ENCODE data around the gene ATRNL1.

DNA sequence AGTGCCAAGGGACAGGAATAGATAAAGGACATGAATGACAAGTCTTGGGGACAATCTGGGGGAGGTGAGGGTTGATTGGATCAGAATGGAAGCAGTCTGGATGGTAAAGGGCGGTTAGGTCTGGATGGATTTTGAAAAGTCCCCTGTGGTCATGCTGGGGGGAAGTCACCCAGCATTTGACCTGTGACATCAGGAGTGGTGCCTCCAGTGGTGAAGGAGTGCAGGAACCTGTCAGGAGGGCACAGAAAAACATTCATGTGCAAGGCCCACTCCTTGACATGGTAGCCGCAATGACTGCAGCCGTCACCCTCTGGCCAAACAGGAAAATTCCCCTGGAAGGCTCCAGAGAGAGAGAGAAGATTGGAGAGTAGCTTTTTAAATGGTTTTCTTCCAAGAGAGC, 875.1 kb downstream of the ATRNL1 start:
- TF ChIP-seq, protein P1, sequence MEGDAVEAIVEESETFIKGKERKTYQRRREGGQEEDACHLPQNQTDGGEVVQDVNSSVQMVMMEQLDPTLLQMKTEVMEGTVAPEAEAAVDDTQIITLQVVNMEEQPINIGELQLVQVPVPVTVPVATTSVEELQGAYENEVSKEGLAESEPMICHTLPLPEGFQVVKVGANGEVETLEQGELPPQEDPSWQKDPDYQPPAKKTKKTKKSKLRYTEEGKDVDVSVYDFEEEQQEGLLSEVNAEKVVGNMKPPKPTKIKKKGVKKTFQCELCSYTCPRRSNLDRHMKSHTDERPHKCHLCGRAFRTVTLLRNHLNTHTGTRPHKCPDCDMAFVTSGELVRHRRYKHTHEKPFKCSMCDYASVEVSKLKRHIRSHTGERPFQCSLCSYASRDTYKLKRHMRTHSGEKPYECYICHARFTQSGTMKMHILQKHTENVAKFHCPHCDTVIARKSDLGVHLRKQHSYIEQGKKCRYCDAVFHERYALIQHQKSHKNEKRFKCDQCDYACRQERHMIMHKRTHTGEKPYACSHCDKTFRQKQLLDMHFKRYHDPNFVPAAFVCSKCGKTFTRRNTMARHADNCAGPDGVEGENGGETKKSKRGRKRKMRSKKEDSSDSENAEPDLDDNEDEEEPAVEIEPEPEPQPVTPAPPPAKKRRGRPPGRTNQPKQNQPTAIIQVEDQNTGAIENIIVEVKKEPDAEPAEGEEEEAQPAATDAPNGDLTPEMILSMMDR (IDR thresholded peaks at IDR 0.05; ENCODE audit: low read depth, low read length, missing input control) = no peak
- TF ChIP-seq RAD21 (IDR thresholded peaks at IDR 0.05) = no peak
- TF ChIP-seq GABPA (IDR thresholded peaks at IDR 0.05 in 1 of 2, conservative IDR thresholded peaks at IDR 0.05 in 1 of 2) = no peak
- TF ChIP-seq, protein P2, sequence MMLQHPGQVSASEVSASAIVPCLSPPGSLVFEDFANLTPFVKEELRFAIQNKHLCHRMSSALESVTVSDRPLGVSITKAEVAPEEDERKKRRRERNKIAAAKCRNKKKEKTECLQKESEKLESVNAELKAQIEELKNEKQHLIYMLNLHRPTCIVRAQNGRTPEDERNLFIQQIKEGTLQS (IDR thresholded peaks at IDR 0.05) = no peak
- TF ChIP-seq, protein P3, sequence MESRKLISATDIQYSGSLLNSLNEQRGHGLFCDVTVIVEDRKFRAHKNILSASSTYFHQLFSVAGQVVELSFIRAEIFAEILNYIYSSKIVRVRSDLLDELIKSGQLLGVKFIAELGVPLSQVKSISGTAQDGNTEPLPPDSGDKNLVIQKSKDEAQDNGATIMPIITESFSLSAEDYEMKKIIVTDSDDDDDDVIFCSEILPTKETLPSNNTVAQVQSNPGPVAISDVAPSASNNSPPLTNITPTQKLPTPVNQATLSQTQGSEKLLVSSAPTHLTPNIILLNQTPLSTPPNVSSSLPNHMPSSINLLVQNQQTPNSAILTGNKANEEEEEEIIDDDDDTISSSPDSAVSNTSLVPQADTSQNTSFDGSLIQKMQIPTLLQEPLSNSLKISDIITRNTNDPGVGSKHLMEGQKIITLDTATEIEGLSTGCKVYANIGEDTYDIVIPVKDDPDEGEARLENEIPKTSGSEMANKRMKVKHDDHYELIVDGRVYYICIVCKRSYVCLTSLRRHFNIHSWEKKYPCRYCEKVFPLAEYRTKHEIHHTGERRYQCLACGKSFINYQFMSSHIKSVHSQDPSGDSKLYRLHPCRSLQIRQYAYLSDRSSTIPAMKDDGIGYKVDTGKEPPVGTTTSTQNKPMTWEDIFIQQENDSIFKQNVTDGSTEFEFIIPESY (IDR thresholded peaks at IDR 0.05) = no peak
- TF ChIP-seq SP1 (IDR thresholded peaks at IDR 0.05) = no peak

All from liver (tissue), 3 donors.